GM12873 (cell line): ENCODE results near the gene CYP21A2.

Source experiments
- TF ChIP-seq, protein P1 (sequence below): IDR thresholded peaks from 2 replicates; pipeline ENCODE4 v1.5.1; 2012; ENCODE audit warnings: low read depth, mild to moderate bottlenecking, moderate library complexity, low read length, control low read depth; ENCODE audit not compliant: insufficient read depth; ENCODE audit errors: missing control alignments

The CYP21A2 gene

DNA sequence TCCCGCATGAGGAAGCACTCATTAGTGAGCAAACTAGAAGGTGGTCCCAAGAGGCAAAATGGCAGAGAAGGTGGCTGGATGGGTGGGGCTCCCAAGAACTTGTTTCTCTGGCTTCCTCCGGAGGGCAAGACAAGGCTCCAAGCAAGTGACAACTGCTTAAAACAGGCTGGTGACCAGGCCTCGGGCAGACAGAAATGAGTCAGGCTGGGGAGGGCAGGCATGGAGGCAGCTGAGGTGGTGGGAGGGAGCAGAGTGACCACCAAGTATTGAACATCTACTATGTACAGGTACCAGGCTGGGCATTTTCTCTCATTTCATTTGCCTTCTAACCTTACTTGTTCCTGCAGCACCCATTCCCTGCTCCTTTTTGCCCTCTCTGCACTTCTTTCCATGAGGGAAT, 37.6 kb downstream of the CYP21A2 start:
- TF ChIP-seq, protein P1, sequence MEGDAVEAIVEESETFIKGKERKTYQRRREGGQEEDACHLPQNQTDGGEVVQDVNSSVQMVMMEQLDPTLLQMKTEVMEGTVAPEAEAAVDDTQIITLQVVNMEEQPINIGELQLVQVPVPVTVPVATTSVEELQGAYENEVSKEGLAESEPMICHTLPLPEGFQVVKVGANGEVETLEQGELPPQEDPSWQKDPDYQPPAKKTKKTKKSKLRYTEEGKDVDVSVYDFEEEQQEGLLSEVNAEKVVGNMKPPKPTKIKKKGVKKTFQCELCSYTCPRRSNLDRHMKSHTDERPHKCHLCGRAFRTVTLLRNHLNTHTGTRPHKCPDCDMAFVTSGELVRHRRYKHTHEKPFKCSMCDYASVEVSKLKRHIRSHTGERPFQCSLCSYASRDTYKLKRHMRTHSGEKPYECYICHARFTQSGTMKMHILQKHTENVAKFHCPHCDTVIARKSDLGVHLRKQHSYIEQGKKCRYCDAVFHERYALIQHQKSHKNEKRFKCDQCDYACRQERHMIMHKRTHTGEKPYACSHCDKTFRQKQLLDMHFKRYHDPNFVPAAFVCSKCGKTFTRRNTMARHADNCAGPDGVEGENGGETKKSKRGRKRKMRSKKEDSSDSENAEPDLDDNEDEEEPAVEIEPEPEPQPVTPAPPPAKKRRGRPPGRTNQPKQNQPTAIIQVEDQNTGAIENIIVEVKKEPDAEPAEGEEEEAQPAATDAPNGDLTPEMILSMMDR = no peak

DNA sequence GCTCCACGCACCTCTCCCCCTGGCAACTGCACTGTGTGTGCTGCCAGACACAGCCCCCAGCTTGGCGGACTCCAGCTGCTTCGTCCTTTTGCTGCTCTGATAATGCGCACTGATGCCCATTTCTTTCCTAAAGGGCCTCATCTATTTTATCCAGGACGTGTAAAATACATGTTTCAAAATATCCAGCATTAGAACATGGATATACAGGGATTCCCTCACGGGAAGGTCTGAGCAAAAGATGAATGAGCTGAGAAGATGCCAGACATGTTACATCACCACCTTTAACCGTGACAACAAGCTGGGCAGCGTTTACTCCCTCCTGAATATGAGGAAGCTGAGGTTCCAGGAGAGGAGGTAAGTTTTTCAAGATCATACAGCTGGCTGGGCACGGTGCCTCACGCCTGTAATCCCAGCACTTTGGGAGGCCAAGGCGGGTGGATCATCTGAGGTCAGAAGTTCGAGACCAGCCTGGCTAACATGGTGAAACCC, 38.1 kb downstream of the CYP21A2 start:
- TF ChIP-seq, protein P1 = no peak

DNA sequence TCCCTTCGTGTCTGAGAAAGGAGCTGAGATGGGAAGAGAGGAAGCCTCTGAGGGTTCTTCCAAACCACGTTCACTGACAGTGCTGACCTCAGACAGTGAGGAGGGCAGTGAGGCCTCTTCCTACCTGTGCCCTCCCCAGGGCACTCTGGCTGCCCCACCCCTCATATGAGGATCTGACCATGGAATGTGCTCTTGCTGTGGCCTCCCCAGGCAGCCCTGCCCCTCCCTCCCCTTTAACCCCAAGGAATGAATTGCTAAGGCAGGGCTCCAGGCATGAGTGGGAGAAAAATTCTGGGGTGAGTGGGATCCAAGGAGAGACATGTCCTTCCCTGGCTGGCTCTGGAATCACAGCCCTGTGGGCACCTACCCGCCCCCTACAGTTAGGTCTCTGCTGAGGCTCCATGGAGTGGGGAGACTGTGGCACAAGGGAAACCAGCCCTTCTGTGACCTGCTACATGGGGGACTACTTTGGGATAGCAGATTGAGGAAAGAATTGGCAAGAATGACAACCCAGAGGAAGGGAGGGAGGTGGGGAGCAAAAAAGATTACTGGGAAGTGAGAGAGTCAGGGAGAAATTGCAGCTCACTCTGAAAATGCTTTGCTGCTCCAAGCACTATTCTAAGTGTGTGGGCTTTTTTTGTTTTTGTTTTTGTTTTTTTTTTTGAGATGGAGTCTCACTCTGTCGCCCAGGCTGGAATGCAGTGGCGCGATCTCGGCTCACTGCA, 41.5 kb downstream of the CYP21A2 start:
- TF ChIP-seq, protein P1 = no peak

DNA sequence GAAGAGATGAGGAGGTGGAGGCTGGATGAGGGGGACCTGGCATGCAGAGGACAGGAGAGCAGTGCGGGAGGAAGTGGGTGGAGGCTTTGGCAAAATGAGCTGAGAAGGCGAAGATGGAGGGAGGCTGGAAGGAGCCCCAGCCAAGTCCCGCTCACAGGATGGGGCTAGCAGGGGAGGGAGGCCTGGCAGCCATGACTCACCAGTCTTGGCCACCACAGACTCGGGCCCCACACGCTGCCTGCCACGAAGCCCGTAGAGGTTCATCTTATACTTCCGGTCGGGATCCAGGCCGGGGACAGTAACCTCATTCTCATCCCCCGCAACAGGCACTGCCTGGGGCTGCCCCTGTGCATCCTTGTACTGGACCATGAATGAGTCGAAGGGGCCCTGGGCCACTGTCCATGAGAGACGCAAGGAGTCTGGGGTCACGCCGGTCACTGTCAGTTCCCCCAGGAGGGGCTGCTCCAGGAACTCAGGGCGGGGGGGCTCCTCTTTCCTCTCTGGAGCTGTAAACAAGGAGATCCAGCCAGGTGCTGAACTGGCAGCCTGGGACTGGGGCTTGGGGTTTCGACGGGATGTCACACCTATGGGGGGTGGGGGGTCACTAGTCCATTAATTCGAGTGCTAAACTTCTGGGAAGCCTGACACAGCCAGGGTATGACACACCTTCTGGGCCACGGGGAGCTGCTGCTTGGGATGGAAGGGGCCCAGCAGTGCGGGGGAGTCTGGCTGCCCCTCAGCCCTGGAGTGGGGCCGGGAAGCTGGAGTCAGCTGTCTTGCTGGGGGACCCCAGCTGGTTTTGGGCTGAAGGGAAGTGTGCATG, 43.2 kb downstream of the CYP21A2 start:
- TF ChIP-seq, protein P1 = no peak

DNA sequence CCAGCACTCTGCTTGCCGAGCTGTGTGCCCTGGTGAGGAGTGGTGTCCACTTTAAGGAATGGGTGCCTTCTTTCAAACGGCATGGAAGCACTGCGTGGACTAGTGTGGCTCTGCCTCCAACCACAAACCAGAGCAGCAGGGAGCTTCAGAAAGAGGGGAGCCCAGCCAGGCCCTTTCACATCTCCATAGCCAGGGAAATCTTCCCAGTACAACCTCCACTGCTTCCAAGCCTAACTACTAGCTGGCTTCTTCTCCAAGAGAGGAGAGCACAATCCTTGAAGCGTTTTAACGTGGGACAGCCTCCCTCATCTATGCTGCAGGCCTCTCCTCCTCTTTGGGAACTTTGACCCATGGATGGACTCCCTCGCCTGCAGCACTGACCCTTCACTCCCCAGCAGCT, 44.3 kb downstream of the CYP21A2 start:
- TF ChIP-seq, protein P1 = no peak

DNA sequence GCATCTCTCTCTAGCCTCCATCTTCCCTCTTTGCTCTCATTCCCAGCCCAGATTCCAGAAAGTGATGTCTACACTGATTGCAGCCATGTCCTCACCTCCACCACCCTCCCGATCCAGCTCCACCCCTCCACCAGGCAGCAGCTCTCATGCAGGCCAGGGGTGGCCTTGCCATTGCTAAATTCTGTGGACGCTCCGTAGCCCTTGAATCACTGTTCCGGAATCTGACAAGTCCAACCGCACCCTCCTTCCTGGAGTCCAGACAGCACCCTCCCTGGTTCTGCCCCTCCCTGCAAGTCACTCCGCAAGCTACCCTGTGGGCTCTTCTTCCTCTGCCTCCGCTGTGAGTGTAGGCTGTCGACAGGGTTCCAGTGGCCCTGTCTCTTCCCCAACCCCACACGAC, 44.7 kb downstream of the CYP21A2 start:
- TF ChIP-seq, protein P1 = no peak
